ENCODE results near the gene HECW1. TPM values are rescaled to one million over a fixed set of nuclear protein-coding genes. Genes with fewer than 3 reads are reported as not detected.

HECW1 gene
- total and polyA plus RNA-seq, 8 donors: 0.29 to 5.1 (median 3.2) TPM

GRCh38 chr7:43600056-43600455 is 487.6 kb downstream of the HECW1 start:
- Histone ChIP-seq H3K36me3 (peaks cover 0 to 55% of the 10 kb centered on the region in 2 donors), H3K27me3 (no peaks in the 10 kb centered on the region), H3K9me3 (no peaks in the 10 kb centered on the region), H3K4me1 (no peaks in the 10 kb centered on the region), H3K4me3 (no peak overlapping the region), H3K27ac (no peak overlapping the region)
- intact Hi-C loops (cut with DNase I): no loop called here
- ATAC-seq (no peak), DNase-seq (no peak)
- TF ChIP-seq CTCF (IDR thresholded peaks at IDR 0.05): no peak

GRCh38 chr7:43602256-43602655 is 489.8 kb downstream of the HECW1 start:
- no peak for TF ChIP-seq CTCF (IDR thresholded peaks at IDR 0.05)

GRCh38 chr7:43604251-43604650 is 491.8 kb downstream of the HECW1 start:
- DNase-seq: no peak
- no peak for ATAC-seq
- intact Hi-C loops (cut with DNase I): no loop called here
- Histone ChIP-seq H3K27ac (no peak overlapping the region), H3K9me3 (no peaks in the 10 kb centered on the region), H3K36me3 (peaks cover 0 to 33% of the 10 kb centered on the region in 2 donors), H3K27me3 (no peaks in the 10 kb centered on the region), H3K4me3 (no peak overlapping the region), H3K4me1 (no peaks in the 10 kb centered on the region)
- TF ChIP-seq CTCF (IDR thresholded peaks at IDR 0.05): no peak

More at GRCh38 chr7:43602256-43602655, 489.8 kb downstream of the HECW1 start:
- Histone ChIP-seq H3K4me1 (no peaks in the 10 kb centered on the region), H3K36me3 (peaks cover 0 to 40% of the 10 kb centered on the region in 2 donors), H3K27ac (no peak overlapping the region), H3K4me3 (no peak overlapping the region), H3K27me3 (no peaks in the 10 kb centered on the region), H3K9me3 (no peaks in the 10 kb centered on the region)
- intact Hi-C loops (cut with DNase I): no loop called here
- no peak for ATAC-seq
- no peak for DNase-seq

- intact Hi-C loops (cut with DNase I): no loop called here
- ATAC-seq: no peak
- Histone ChIP-seq H3K27ac (no peak overlapping the region), H3K27me3 (no peaks in the 10 kb centered on the region), H3K9me3 (no peaks in the 10 kb centered on the region), H3K36me3 (peaks cover 0 to 43% of the 10 kb centered on the region in 2 donors), H3K4me1 (no peaks in the 10 kb centered on the region), H3K4me3 (no peak overlapping the region)
- DNase-seq: no peak
- TF ChIP-seq CTCF (IDR thresholded peaks at IDR 0.05): no peak
These were observed 496.6 kb downstream of the HECW1 start for GRCh38 chr7:43609097-43609496.

- Histone ChIP-seq H3K4me1 (peaks cover 0 to 4% of the 10 kb centered on the region in 2 donors), H3K27ac (peak overlapping the region in 1 of 2 donors; percentile 57), H3K4me3 (no peak overlapping the region), H3K27me3 (no peaks in the 10 kb centered on the region), H3K36me3 (peaks cover 0 to 60% of the 10 kb centered on the region in 2 donors), H3K9me3 (no peaks in the 10 kb centered on the region)
- ATAC-seq: no peak
- TF ChIP-seq CTCF (IDR thresholded peaks at IDR 0.05): no peak
- intact Hi-C loops (cut with DNase I): no loop called here
- DNase-seq: no peak
These were observed 499.7 kb downstream of the HECW1 start for GRCh38 chr7:43612128-43612527.

Measured in left lung (tissue), 10 donors.